CD4-positive, alpha-beta T cell (primary cell): Measurements from ENCODE around the gene SUMF1. TPM values are rescaled to one million over a fixed set of nuclear protein-coding genes. Genes with fewer than 3 reads are reported as not detected.

Source experiments
- ATAC-seq: fragments of 200-7000 bp; cut with Tn5 transposase; one replicate; pipeline ENCODE4 v1.10.0; 2022; ENCODE audit warnings: mild to moderate bottlenecking; ENCODE audit not compliant: poor library complexity
- CTCF ChIA-PET: fragments of 350-600 bp; sonication (Branson Sonifier 250); formaldehyde crosslinking; loops from one replicate; lab custom pipeline; 2021; ENCODE audit warnings: antibody characterized with exemption, inconsistent platforms; lab: Charles Lee
- POLR2A ChIA-PET: fragments of 350-600 bp; sonication (Branson Sonifier 250); formaldehyde crosslinking; loops from one replicate; lab custom pipeline; 2021; ENCODE audit warnings: antibody characterized with exemption, inconsistent platforms; lab: Charles Lee
- DNase-seq, 14 experiments: peaks; one replicate each; pipeline ENCODE4 v3.0.0-alpha.2; 2013 to 2020; ENCODE audit warnings: mixed read lengths in 2 of 14
- H3K27ac ChIP-seq, 2 donors: one replicate each; pipeline versions ENCODE4 v1.5.1 to v1.7.0; 2013; ENCODE audit warnings: low read length in 2 of 2, low read depth in 1 of 2, mild to moderate bottlenecking in 1 of 2
- H3K27me3 ChIP-seq, 2 experiments: 1 replicate in 1 of 2; 2 replicates in 1 of 2; pipeline versions ENCODE4 v1.6.1 to v1.7.0; 2013; ENCODE audit warnings: low read length in 2 of 2, control low read depth in 1 of 2, mild to moderate bottlenecking in 1 of 2, moderate library complexity in 1 of 2; ENCODE audit not compliant: insufficient read depth in 2 of 2, control insufficient read depth in 1 of 2
- H3K36me3 ChIP-seq: one replicate; pipeline ENCODE4 v1.6.1; 2013; ENCODE audit warnings: low read length, control low read depth; ENCODE audit not compliant: insufficient read depth
- H3K4me1 ChIP-seq: one replicate; pipeline ENCODE4 v1.6.1; 2013; ENCODE audit warnings: low read length, control low read depth; ENCODE audit not compliant: insufficient read depth
- H3K4me3 ChIP-seq: one replicate; pipeline ENCODE4 v1.5.1; 2013; ENCODE audit warnings: mild to moderate bottlenecking, low read length, moderate library complexity
- H3K9me3 ChIP-seq, 2 experiments: 1 replicate in 1 of 2; 2 replicates in 1 of 2; pipeline versions ENCODE4 v1.6.1 to v1.7.0; 2013; ENCODE audit warnings: low read length in 2 of 2, mild to moderate bottlenecking in 2 of 2, control low read depth in 1 of 2, moderate library complexity in 1 of 2; ENCODE audit not compliant: control insufficient read depth in 1 of 2, insufficient read depth in 1 of 2
- H3K27ac Mint-ChIP-seq: one replicate; pipeline ENCODE4 v1.8.0; 2020; ENCODE audit warnings: mixed read lengths
- H3K27me3 Mint-ChIP-seq: one replicate; pipeline ENCODE4 v1.8.0; 2021; ENCODE audit warnings: mixed read lengths
- H3K36me3 Mint-ChIP-seq: one replicate; pipeline ENCODE4 v1.8.0; 2021; ENCODE audit warnings: low read depth, mixed read lengths
- H3K4me1 Mint-ChIP-seq: one replicate; pipeline ENCODE4 v1.8.0; 2021; ENCODE audit warnings: low read depth, mixed read lengths
- H3K4me3 Mint-ChIP-seq: one replicate; pipeline ENCODE4 v1.8.0; 2020; ENCODE audit warnings: mild to moderate bottlenecking, mixed read lengths
- H3K9me3 Mint-ChIP-seq: one replicate; pipeline ENCODE4 v1.8.0; 2020; ENCODE audit warnings: mixed read lengths
- intact Hi-C, 2 experiments: fragments of 100-400 bp; cut with DNase I in 1 of 2; cut with micrococcal nuclease in 1 of 2; formaldehyde crosslinking; loops; one replicate each; pipeline versions ENCODE4 v1.15.1 to v1.9.0; 2023 to 2025; cut with DNase I, micrococcal nuclease
- total RNA-seq, 174 experiments: library from RNA in 2 of 174; stranded (reverse) in 2 of 174; gene quantifications; one replicate each; pipeline ENCODE4 v1.2.3 and lab custom pipeline; 2021 to 2026
- TF ChIP-seq, protein P1 (sequence below): fragments of 200-600 bp; IDR thresholded peaks from one replicate; pipeline ENCODE4 v1.8.0; 2022; ENCODE audit warnings: antibody characterized with exemption, mild to moderate bottlenecking

Gene SUMF1
- total RNA-seq, 2 experiments from 2014 or later, result 7.0 to 8.1 TPM

- TF ChIP-seq, protein P1, sequence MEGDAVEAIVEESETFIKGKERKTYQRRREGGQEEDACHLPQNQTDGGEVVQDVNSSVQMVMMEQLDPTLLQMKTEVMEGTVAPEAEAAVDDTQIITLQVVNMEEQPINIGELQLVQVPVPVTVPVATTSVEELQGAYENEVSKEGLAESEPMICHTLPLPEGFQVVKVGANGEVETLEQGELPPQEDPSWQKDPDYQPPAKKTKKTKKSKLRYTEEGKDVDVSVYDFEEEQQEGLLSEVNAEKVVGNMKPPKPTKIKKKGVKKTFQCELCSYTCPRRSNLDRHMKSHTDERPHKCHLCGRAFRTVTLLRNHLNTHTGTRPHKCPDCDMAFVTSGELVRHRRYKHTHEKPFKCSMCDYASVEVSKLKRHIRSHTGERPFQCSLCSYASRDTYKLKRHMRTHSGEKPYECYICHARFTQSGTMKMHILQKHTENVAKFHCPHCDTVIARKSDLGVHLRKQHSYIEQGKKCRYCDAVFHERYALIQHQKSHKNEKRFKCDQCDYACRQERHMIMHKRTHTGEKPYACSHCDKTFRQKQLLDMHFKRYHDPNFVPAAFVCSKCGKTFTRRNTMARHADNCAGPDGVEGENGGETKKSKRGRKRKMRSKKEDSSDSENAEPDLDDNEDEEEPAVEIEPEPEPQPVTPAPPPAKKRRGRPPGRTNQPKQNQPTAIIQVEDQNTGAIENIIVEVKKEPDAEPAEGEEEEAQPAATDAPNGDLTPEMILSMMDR, result no peak
- no peak overlapping the region for H3K4me3 Mint-ChIP-seq
- H3K27me3 Mint-ChIP-seq, result no peaks in the 10 kb centered on the region
- H3K4me3 ChIP-seq, result no peak overlapping the region
- H3K27ac ChIP-seq, result no peak overlapping the region
- DNase-seq, result no peak
- H3K36me3 ChIP-seq, result peaks cover 11% of the 10 kb centered on the region
- no peak for ATAC-seq
- no peaks in the 10 kb centered on the region for H3K27me3 ChIP-seq
- no peaks in the 10 kb centered on the region for H3K4me1 ChIP-seq
- peaks cover 23% of the 10 kb centered on the region for H3K36me3 Mint-ChIP-seq
- H3K4me1 Mint-ChIP-seq, result no peaks in the 10 kb centered on the region
- ChIA-PET CTCF (no interaction called here), POLR2A (no interaction called here)
- no peaks in the 10 kb centered on the region for H3K9me3 ChIP-seq
- H3K27ac Mint-ChIP-seq, result no peak overlapping the region
- intact Hi-C loops, result loop anchor here in 1 of 2 experiments (10.0 kb wide), 1 partner anchor 137 kb away; the partner anchor contains the start of gene ITPR1
- H3K9me3 Mint-ChIP-seq, result no peaks in the 10 kb centered on the region
Observed at GRCh38 chr3:4358273-4358672, 108.8 kb downstream of the SUMF1 start.

GRCh38 chr3:4356546-4357410, 110.3 kb downstream of the SUMF1 start:
- POLR2A ChIA-PET, result no interaction called here
- no peak for DNase-seq
- intact Hi-C loops, result loop anchor here (1.0 to 10.0 kb wide), 2 partner anchors 12 to 138 kb away; partner anchors contain the start of gene ITPR1 (in 1 of the 2)
- no peak for ATAC-seq
- Histone ChIP-seq H3K27me3 (no peaks in the 10 kb centered on the region), H3K4me1 (no peaks in the 10 kb centered on the region), H3K9me3 (no peaks in the 10 kb centered on the region), H3K4me3 (no peak overlapping the region), H3K36me3 (peaks cover 3% of the 10 kb centered on the region), H3K27ac (no peak overlapping the region)
- no peaks in the 10 kb centered on the region for H3K9me3 Mint-ChIP-seq
- peaks cover 7% of the 10 kb centered on the region for H3K4me1 Mint-ChIP-seq
- H3K27ac Mint-ChIP-seq, result no peak overlapping the region
- no peak overlapping the region for H3K4me3 Mint-ChIP-seq
- H3K27me3 Mint-ChIP-seq, result no peaks in the 10 kb centered on the region
- CTCF ChIA-PET, result no interaction called here
- TF ChIP-seq, protein P1, result no peak
- peaks cover 12% of the 10 kb centered on the region for H3K36me3 Mint-ChIP-seq

- Mint-ChIP-seq H3K27ac (no peak overlapping the region), H3K9me3 (no peaks in the 10 kb centered on the region), H3K4me3 (no peak overlapping the region), H3K36me3 (peaks cover 6% of the 10 kb centered on the region), H3K27me3 (no peaks in the 10 kb centered on the region), H3K4me1 (peaks cover 12% of the 10 kb centered on the region)
- Histone ChIP-seq H3K36me3 (no peaks in the 10 kb centered on the region), H3K4me3 (no peak overlapping the region), H3K4me1 (peaks cover 4% of the 10 kb centered on the region), H3K27me3 (no peaks in the 10 kb centered on the region), H3K9me3 (no peaks in the 10 kb centered on the region), H3K27ac (no peak overlapping the region)
- no peak for ATAC-seq
- CTCF ChIA-PET, result no interaction called here
- DNase-seq, result no peak
- intact Hi-C loops, result loop anchor here (1.0 to 10.0 kb wide), 2 partner anchors 12 to 139 kb away; partner anchors contain the start of gene ITPR1 (in 1 of the 2)
- TF ChIP-seq, protein P1, result no peak
- POLR2A ChIA-PET, result no interaction called here
Observed at GRCh38 chr3:4356220-4356540, 110.9 kb downstream of the SUMF1 start.
